ENCODE measurements around the gene RPL22.

Gene RPL22

GRCh38 chr1:6171548-6172124 lies 27.8 kb downstream of the RPL22 start:
- DNase-seq, result no peak

GRCh38 chr1:6170742-6171201 lies 28.6 kb downstream of the RPL22 start:
- no peak for DNase-seq

- DNase-seq, result no peak
These were observed 29.2 kb downstream of the RPL22 start for GRCh38 chr1:6170116-6170741.

GRCh38 chr1:6168947-6169586 lies 30.3 kb downstream of the RPL22 start:
- DNase-seq, result no peak

- DNase-seq, result no peak
These were observed 31.7 kb downstream of the RPL22 start for GRCh38 chr1:6167391-6168303.

- no peak for DNase-seq
These were observed 32.6 kb downstream of the RPL22 start for GRCh38 chr1:6166655-6167390.

- DNase-seq, result no peak
These were observed 33.2 kb downstream of the RPL22 start for GRCh38 chr1:6166221-6166620.

GRCh38 chr1:6165441-6165985 lies 33.9 kb downstream of the RPL22 start:
- no peak for DNase-seq

- DNase-seq, result no peak
These were observed 34.4 kb downstream of the RPL22 start for GRCh38 chr1:6165027-6165426.

- no peak for DNase-seq
These were observed 35.3 kb downstream of the RPL22 start for GRCh38 chr1:6163973-6164617.

GRCh38 chr1:6163191-6163972 lies 36.0 kb downstream of the RPL22 start:
- DNase-seq, result no peak

GRCh38 chr1:6162773-6163172 lies 36.6 kb downstream of the RPL22 start:
- DNase-seq, result no peak

- no peak for DNase-seq
These were observed 37.1 kb downstream of the RPL22 start for GRCh38 chr1:6162341-6162740.

GRCh38 chr1:6158181-6158580 lies 41.2 kb downstream of the RPL22 start:
- no peak for DNase-seq

- no peak for DNase-seq
These were observed 41.7 kb downstream of the RPL22 start for GRCh38 chr1:6157528-6158174.

- DNase-seq, result no peak
These were observed 42.3 kb downstream of the RPL22 start for GRCh38 chr1:6157132-6157527.

GRCh38 chr1:6154525-6155319 lies 44.7 kb downstream of the RPL22 start:
- DNase-seq, result no peak

GRCh38 chr1:6152882-6153281 lies 46.5 kb downstream of the RPL22 start:
- DNase-seq, result no peak

- no peak for DNase-seq
These were observed 47.2 kb downstream of the RPL22 start for GRCh38 chr1:6152181-6152580.

Data from activated naive CD4-positive, alpha-beta T cell (primary cell).